Trophoblast cell (in vitro differentiated cells and primary cell): ENCODE results near the gene CDC45.
A peak's percentile ranks its signal among the peaks of the same experiment; 100 is the strongest.

Source experiments
- DNase-seq, 2 donors: peaks; one replicate each; pipeline ENCODE4 v3.0.0-alpha.2; 2016
- H2AFZ ChIP-seq: 2 replicates; pipeline ENCODE4 v1.6.1; 2013; ENCODE audit warnings: low read length, moderate library complexity, mild to moderate bottlenecking; ENCODE audit not compliant: insufficient read depth, poor library complexity
- H2AK5ac ChIP-seq: 2 replicates; pipeline ENCODE4 v1.6.1; 2013; ENCODE audit warnings: mild to moderate bottlenecking, low read length
- H2BK120ac ChIP-seq: 2 replicates; pipeline ENCODE4 v1.6.1; 2013; ENCODE audit warnings: low read length, mild to moderate bottlenecking, moderate library complexity; ENCODE audit not compliant: insufficient read depth, poor library complexity
- H2BK12ac ChIP-seq: 2 replicates; pipeline ENCODE4 v1.6.1; 2013; ENCODE audit warnings: mild to moderate bottlenecking, low read length, moderate library complexity
- H2BK5ac ChIP-seq: 2 replicates; pipeline ENCODE4 v1.6.1; 2013; ENCODE audit warnings: low read length, low read depth, moderate library complexity, mild to moderate bottlenecking; ENCODE audit not compliant: poor library complexity
- H3K14ac ChIP-seq: 2 replicates; pipeline ENCODE4 v1.6.1; 2013; ENCODE audit warnings: mild to moderate bottlenecking, low read length
- H3K18ac ChIP-seq: 2 replicates; pipeline ENCODE4 v1.6.1; 2013; ENCODE audit warnings: mild to moderate bottlenecking, low read length
- H3K23ac ChIP-seq: 2 replicates; pipeline ENCODE4 v1.6.1; 2013; ENCODE audit warnings: low read length
- H3K27ac ChIP-seq: 2 replicates; pipeline ENCODE4 v1.5.1; 2013; ENCODE audit warnings: low read depth, mild to moderate bottlenecking, inconsistent platforms, low read length, moderate library complexity
- H3K27me3 ChIP-seq: 2 replicates; pipeline ENCODE4 v1.6.1; 2013; ENCODE audit warnings: inconsistent platforms, mild to moderate bottlenecking, low read length, moderate library complexity; ENCODE audit not compliant: insufficient read depth
- H3K36me3 ChIP-seq, 2 experiments: 1 replicate in 1 of 2; 2 replicates in 1 of 2; pipeline ENCODE4 v1.6.1; 2013; ENCODE audit warnings: low read length in 2 of 2, mild to moderate bottlenecking in 2 of 2, moderate library complexity in 1 of 2; ENCODE audit not compliant: insufficient read depth in 2 of 2, control insufficient read depth in 1 of 2
- H3K4ac ChIP-seq: 2 replicates; pipeline ENCODE4 v1.6.1; 2013; ENCODE audit warnings: low read depth, mild to moderate bottlenecking, low read length, moderate library complexity
- H3K4me1 ChIP-seq, 2 experiments: 1 replicate in 1 of 2; 2 replicates in 1 of 2; pipeline ENCODE4 v1.6.1; 2013; ENCODE audit warnings: low read length in 2 of 2, mild to moderate bottlenecking in 2 of 2, moderate library complexity in 1 of 2; ENCODE audit not compliant: insufficient read depth in 2 of 2, control insufficient read depth in 1 of 2
- H3K4me2 ChIP-seq: 2 replicates; pipeline ENCODE4 v1.6.1; 2013; ENCODE audit warnings: inconsistent platforms, mild to moderate bottlenecking, low read length, moderate library complexity
- H3K4me3 ChIP-seq: 2 replicates; pipeline ENCODE4 v1.5.1; 2013; ENCODE audit warnings: mild to moderate bottlenecking, low read depth, low read length, inconsistent platforms
- H3K79me1 ChIP-seq: one replicate; pipeline ENCODE4 v1.6.1; 2013; ENCODE audit warnings: low read length
- H3K79me2 ChIP-seq: 2 replicates; pipeline ENCODE4 v1.6.1; 2013; ENCODE audit warnings: low read length, mild to moderate bottlenecking; ENCODE audit not compliant: control insufficient read depth, insufficient read depth, poor library complexity
- H3K9ac ChIP-seq: 2 replicates; pipeline ENCODE4 v1.6.1; 2013; ENCODE audit warnings: mild to moderate bottlenecking, low read length
- H3K9me3 ChIP-seq: 2 replicates; pipeline ENCODE4 v1.6.1; 2013; ENCODE audit warnings: low read depth, mild to moderate bottlenecking, control low read depth, inconsistent platforms, low read length; ENCODE audit not compliant: insufficient read depth
- H4K12ac ChIP-seq: 2 replicates; pipeline ENCODE4 v1.6.1; 2013; ENCODE audit warnings: low read depth, mild to moderate bottlenecking, low read length, moderate library complexity
- H4K8ac ChIP-seq: 2 replicates; pipeline ENCODE4 v1.6.1; 2013; ENCODE audit warnings: low read depth, mild to moderate bottlenecking, low read length, moderate library complexity
- H4K91ac ChIP-seq: one replicate; pipeline ENCODE4 v1.6.1; 2013; ENCODE audit warnings: low read depth, mild to moderate bottlenecking, low read length, moderate library complexity
- WGBS: extraction: QIAGEN DNeasy Blood & Tissue Kit; methylation state at CpG from one replicate; pipeline ENCODE4 v1.1.7; 2013; ENCODE audit warnings: missing lambda C conversion rate; ENCODE audit not compliant: insufficient read length, insufficient coverage; ENCODE audit errors: extremely low coverage; 5-methylcytosine and 5-hydroxymethylcytosine counted together

The CDC45 gene

DNA sequence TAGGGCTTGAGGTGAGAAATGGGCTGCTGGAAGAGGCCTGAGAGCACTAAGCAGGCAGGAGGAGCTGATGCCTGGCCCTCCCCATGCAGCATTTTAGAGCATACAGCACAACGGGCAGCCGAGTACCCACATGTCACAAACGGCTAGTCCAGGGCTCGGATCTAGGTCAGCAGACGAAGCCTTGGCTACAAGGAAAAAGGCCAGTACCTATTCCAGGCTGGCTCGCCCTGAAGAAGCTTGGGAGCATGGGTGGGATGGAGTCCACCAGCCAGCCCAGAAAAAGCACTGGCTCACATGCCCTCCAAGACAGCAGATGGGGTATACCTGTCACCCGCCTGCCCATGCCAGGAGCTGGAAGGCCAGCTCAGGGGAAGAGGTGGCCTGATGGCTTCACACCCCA, 10.3 kb upstream of the CDC45 start:
- H3K4me2 ChIP-seq, result no peak overlapping the region
- no peak overlapping the region for H2BK12ac ChIP-seq
- H2AFZ ChIP-seq, result no peak overlapping the region
- H3K4ac ChIP-seq, result no peak overlapping the region
- no peak overlapping the region for H4K91ac ChIP-seq
- no peaks in the 10 kb centered on the region for H3K27me3 ChIP-seq
- no peak for DNase-seq
- no peak overlapping the region for H4K12ac ChIP-seq
- H3K4me3 ChIP-seq, result peak overlapping the region; percentile 6
- no CpG with 5 or more reads among the region's 7 CpGs for WGBS
- no peak overlapping the region for H3K18ac ChIP-seq
- no peaks in the 10 kb centered on the region for H3K79me2 ChIP-seq
- no peak overlapping the region for H2BK120ac ChIP-seq
- no peaks in the 10 kb centered on the region for H3K79me1 ChIP-seq
- H3K9ac ChIP-seq, result no peak overlapping the region
- H3K9me3 ChIP-seq, result no peaks in the 10 kb centered on the region
- H4K8ac ChIP-seq, result no peak overlapping the region
- peaks cover 75 to 86% of the 10 kb centered on the region in 2 experiments for H3K36me3 ChIP-seq
- no peak overlapping the region for H3K27ac ChIP-seq
- no peak overlapping the region for H2BK5ac ChIP-seq
- H2AK5ac ChIP-seq, result no peak overlapping the region
- peaks cover 3 to 7% of the 10 kb centered on the region in 2 experiments for H3K4me1 ChIP-seq
- H3K23ac ChIP-seq, result no peak overlapping the region
- H3K14ac ChIP-seq, result no peak overlapping the region

- H3K4me2 ChIP-seq, result no peak overlapping the region
- H3K9ac ChIP-seq, result no peak overlapping the region
- H3K18ac ChIP-seq, result no peak overlapping the region
- H2AFZ ChIP-seq, result no peak overlapping the region
- no peak overlapping the region for H2BK120ac ChIP-seq
- no CpG with 5 or more reads among the region's 2 CpGs for WGBS
- no peak overlapping the region for H4K8ac ChIP-seq
- peaks cover 79 to 87% of the 10 kb centered on the region in 2 experiments for H3K36me3 ChIP-seq
- H3K4me1 ChIP-seq, result peaks cover 0 to 1% of the 10 kb centered on the region in 2 experiments
- no peak overlapping the region for H3K14ac ChIP-seq
- no peak overlapping the region for H3K4me3 ChIP-seq
- no peak overlapping the region for H2BK12ac ChIP-seq
- no peak overlapping the region for H4K91ac ChIP-seq
- no peaks in the 10 kb centered on the region for H3K27me3 ChIP-seq
- H4K12ac ChIP-seq, result no peak overlapping the region
- H3K23ac ChIP-seq, result no peak overlapping the region
- no peaks in the 10 kb centered on the region for H3K9me3 ChIP-seq
- no peak overlapping the region for H3K4ac ChIP-seq
- H3K79me1 ChIP-seq, result no peaks in the 10 kb centered on the region
- H3K27ac ChIP-seq, result no peak overlapping the region
- no peak overlapping the region for H2AK5ac ChIP-seq
- no peak for DNase-seq
- no peaks in the 10 kb centered on the region for H3K79me2 ChIP-seq
- H2BK5ac ChIP-seq, result no peak overlapping the region
These were observed 9.7 kb upstream of the CDC45 start for GRCh38 chr22:19470010-19470409.

- no peak overlapping the region for H3K27ac ChIP-seq
- no CpG with 5 or more reads among the region's 11 CpGs for WGBS
These were observed 8.1 kb upstream of the CDC45 start for GRCh38 chr22:19471572-19471971.

GRCh38 chr22:19472233-19472632, 7.5 kb upstream of the CDC45 start:
- Histone ChIP-seq H3K4me2 (no peak overlapping the region), H2BK120ac (no peak overlapping the region), H3K27ac (no peak overlapping the region), H3K14ac (no peak overlapping the region), H3K79me2 (peaks cover 2% of the 10 kb centered on the region), H3K9ac (no peak overlapping the region), H2AK5ac (no peak overlapping the region), H3K23ac (no peak overlapping the region), H3K4ac (no peak overlapping the region), H3K18ac (no peak overlapping the region), H3K4me3 (no peak overlapping the region), H3K36me3 (peaks cover 69 to 75% of the 10 kb centered on the region in 2 experiments), H4K12ac (no peak overlapping the region), H3K4me1 (no peaks in the 10 kb centered on the region), H2BK5ac (no peak overlapping the region), H3K27me3 (no peaks in the 10 kb centered on the region), H3K9me3 (no peaks in the 10 kb centered on the region), H4K8ac (no peak overlapping the region), H2AFZ (no peak overlapping the region), H3K79me1 (no peaks in the 10 kb centered on the region), H4K91ac (no peak overlapping the region), H2BK12ac (no peak overlapping the region)
- no peak for DNase-seq
- no CpG with 5 or more reads among the region's 8 CpGs for WGBS

More at GRCh38 chr22:19471572-19471971, 8.1 kb upstream of the CDC45 start:
- no peak overlapping the region for H3K9ac ChIP-seq
- H3K14ac ChIP-seq, result no peak overlapping the region
- no peak for DNase-seq
- no peak overlapping the region for H3K4ac ChIP-seq
- no peaks in the 10 kb centered on the region for H3K4me1 ChIP-seq
- no peak overlapping the region for H4K8ac ChIP-seq
- H3K79me1 ChIP-seq, result no peaks in the 10 kb centered on the region
- H2BK120ac ChIP-seq, result no peak overlapping the region
- H3K27me3 ChIP-seq, result no peaks in the 10 kb centered on the region
- H3K4me3 ChIP-seq, result no peak overlapping the region
- H2BK12ac ChIP-seq, result no peak overlapping the region
- no peak overlapping the region for H3K23ac ChIP-seq
- H3K9me3 ChIP-seq, result no peaks in the 10 kb centered on the region
- no peak overlapping the region for H2AK5ac ChIP-seq
- H3K79me2 ChIP-seq, result peaks cover 2% of the 10 kb centered on the region
- peaks cover 75 to 82% of the 10 kb centered on the region in 2 experiments for H3K36me3 ChIP-seq
- H3K4me2 ChIP-seq, result no peak overlapping the region
- no peak overlapping the region for H4K91ac ChIP-seq
- H4K12ac ChIP-seq, result no peak overlapping the region
- H3K18ac ChIP-seq, result no peak overlapping the region
- no peak overlapping the region for H2BK5ac ChIP-seq
- H2AFZ ChIP-seq, result no peak overlapping the region
